Measurements from ENCODE around the gene DOHH.

The DOHH gene

GRCh38 chr19:3537438-3538240, 37.2 kb upstream of the DOHH start:
- H3K27ac ChIP-seq, result no peak overlapping the region
- no peaks in the 10 kb centered on the region for H3K9me3 ChIP-seq (ENCODE audit: control insufficient read depth, low read length)
- no peaks in the 10 kb centered on the region for H3K36me3 ChIP-seq (ENCODE audit: control insufficient read depth, insufficient read depth, low read length)
- H3K79me2 ChIP-seq, result no peaks in the 10 kb centered on the region
- no peak overlapping the region for H3K9ac ChIP-seq
- no peak overlapping the region for H2AFZ ChIP-seq
- no peaks in the 10 kb centered on the region for H3K27me3 ChIP-seq (ENCODE audit: control insufficient read depth, insufficient read depth, low read length)
- H3K4me3 ChIP-seq (ENCODE audit: low read depth, low read length), result no peak overlapping the region
- no peak for TF ChIP-seq CTCF (IDR thresholded peaks at IDR 0.05)
- no peaks in the 10 kb centered on the region for H3K4me1 ChIP-seq
- no peak overlapping the region for H3K4me2 ChIP-seq (ENCODE audit: low read length)

GRCh38 chr19:3537101-3537437, 36.6 kb upstream of the DOHH start:
- Histone ChIP-seq H3K4me1 (no peaks in the 10 kb centered on the region), H3K27ac (no peak overlapping the region), H3K79me2 (no peaks in the 10 kb centered on the region), H3K27me3 (ENCODE audit: control insufficient read depth, insufficient read depth, low read length) (no peaks in the 10 kb centered on the region), H3K9ac (no peak overlapping the region), H3K36me3 (ENCODE audit: control insufficient read depth, insufficient read depth, low read length) (no peaks in the 10 kb centered on the region), H3K4me3 (ENCODE audit: low read depth, low read length) (no peak overlapping the region), H2AFZ (no peak overlapping the region), H3K4me2 (ENCODE audit: low read length) (no peak overlapping the region), H3K9me3 (ENCODE audit: control insufficient read depth, low read length) (no peaks in the 10 kb centered on the region)
- no peak for TF ChIP-seq CTCF (IDR thresholded peaks at IDR 0.05)

- Histone ChIP-seq H3K4me1 (no peaks in the 10 kb centered on the region), H3K36me3 (ENCODE audit: control insufficient read depth, insufficient read depth, low read length) (no peaks in the 10 kb centered on the region), H3K79me2 (no peaks in the 10 kb centered on the region), H3K27me3 (ENCODE audit: control insufficient read depth, insufficient read depth, low read length) (no peaks in the 10 kb centered on the region), H3K9ac (no peak overlapping the region), H3K4me2 (ENCODE audit: low read length) (no peak overlapping the region), H3K27ac (no peak overlapping the region), H3K9me3 (ENCODE audit: control insufficient read depth, low read length) (no peaks in the 10 kb centered on the region), H2AFZ (no peak overlapping the region), H3K4me3 (ENCODE audit: low read depth, low read length) (no peak overlapping the region)
- no peak for TF ChIP-seq CTCF (IDR thresholded peaks at IDR 0.05)
These were observed 36.1 kb upstream of the DOHH start for GRCh38 chr19:3536429-3537100.

GRCh38 chr19:3535981-3536380, 35.5 kb upstream of the DOHH start:
- no peaks in the 10 kb centered on the region for H3K36me3 ChIP-seq (ENCODE audit: control insufficient read depth, insufficient read depth, low read length)
- no peaks in the 10 kb centered on the region for H3K9me3 ChIP-seq (ENCODE audit: control insufficient read depth, low read length)
- H3K4me2 ChIP-seq (ENCODE audit: low read length), result no peak overlapping the region
- no peaks in the 10 kb centered on the region for H3K79me2 ChIP-seq
- no peak overlapping the region for H3K9ac ChIP-seq
- no peak overlapping the region for H2AFZ ChIP-seq
- H3K27me3 ChIP-seq (ENCODE audit: control insufficient read depth, insufficient read depth, low read length), result no peaks in the 10 kb centered on the region
- H3K27ac ChIP-seq, result no peak overlapping the region
- TF ChIP-seq CTCF (IDR thresholded peaks at IDR 0.05), result no peak
- no peak overlapping the region for H3K4me3 ChIP-seq (ENCODE audit: low read depth, low read length)
- no peaks in the 10 kb centered on the region for H3K4me1 ChIP-seq
